Testis (tissue), 2 donors: ENCODE data around the gene PRR33.

ENCODE experiments used
- CTCF ChIP-seq, 3 experiments: fragments of 450-650 bp in 2 of 3; fragments of 200-600 bp in 1 of 3; sonication (generic) in 1 of 3; IDR thresholded peaks; one replicate each; pipeline ENCODE4 v1.5.1; 2016 to 2019; ENCODE audit warnings: antibody characterized with exemption in 3 of 3, mild to moderate bottlenecking in 2 of 3, moderate library complexity in 1 of 3
- POLR2A ChIP-seq: fragments of 450-650 bp; IDR thresholded peaks from one replicate; pipeline ENCODE4 v1.6.1; 2017; ENCODE audit warnings: antibody characterized with exemption, mild to moderate bottlenecking, moderate library complexity

DNA sequence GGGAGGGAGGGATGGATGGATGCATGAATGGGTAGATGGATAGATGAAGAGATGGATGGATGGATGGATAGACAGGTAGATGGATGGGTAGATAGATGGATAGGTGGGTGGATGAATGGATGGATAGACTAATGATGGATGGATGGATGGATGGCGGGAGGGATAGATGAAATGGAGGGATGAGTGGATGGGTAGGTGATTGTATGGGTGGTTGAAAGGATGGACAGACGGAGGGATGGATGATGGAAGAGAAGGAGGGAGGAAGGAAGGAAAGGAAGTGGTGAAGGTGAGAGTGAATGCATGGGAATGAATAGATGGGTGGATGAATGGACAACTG lies 24.1 kb upstream of the PRR33 start:
- TF ChIP-seq CTCF (IDR thresholded peaks at IDR 0.05) (no peak), POLR2A (no peak)
